Hepatocyte (in vitro differentiated cells): ENCODE data around the gene OCA2.

Experiments
- EZH2 ChIP-seq: fragments of 200-600 bp; sonication (generic); IDR thresholded peaks from 2 replicates; pipeline ENCODE4 v1.6.1; 2016; ENCODE audit warnings: antibody characterized with exemption, mild to moderate bottlenecking, borderline replicate concordance
- EZH2phosphoT487 ChIP-seq: fragments of 200-600 bp; sonication (generic); IDR thresholded peaks from one replicate; pipeline ENCODE4 v1.6.1; 2018; ENCODE audit warnings: antibody characterized with exemption, mild to moderate bottlenecking, low read depth, moderate library complexity; ENCODE audit not compliant: unreplicated experiment, severe bottlenecking
- TF ChIP-seq, protein P1 (sequence below): fragments of 200-600 bp; sonication (generic); IDR thresholded peaks from 2 replicates; pipeline ENCODE4 v1.5.1; 2016; ENCODE audit warnings: antibody characterized with exemption, mild to moderate bottlenecking; ENCODE audit not compliant: poor library complexity

DNA sequence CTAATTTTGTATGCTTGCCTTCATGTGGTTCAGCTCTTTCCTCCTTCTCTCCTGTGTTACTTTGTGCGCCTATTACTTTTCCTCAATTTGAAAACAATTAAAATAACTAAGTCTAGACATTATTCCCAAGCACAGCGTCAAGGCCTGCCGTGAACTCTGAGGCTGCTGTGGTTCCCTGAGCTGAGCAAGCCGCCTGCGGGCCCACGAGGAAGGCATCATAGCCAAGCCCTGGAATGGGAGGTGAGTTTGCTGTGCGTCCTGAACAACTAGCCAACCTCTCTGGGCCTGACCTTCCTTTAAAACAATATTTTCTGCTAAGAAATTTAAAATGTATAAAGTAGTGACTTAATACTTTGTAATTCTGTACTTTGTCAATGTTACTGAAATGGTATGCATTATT, 327.2 kb downstream of the OCA2 start:
- TF ChIP-seq, protein P1, sequence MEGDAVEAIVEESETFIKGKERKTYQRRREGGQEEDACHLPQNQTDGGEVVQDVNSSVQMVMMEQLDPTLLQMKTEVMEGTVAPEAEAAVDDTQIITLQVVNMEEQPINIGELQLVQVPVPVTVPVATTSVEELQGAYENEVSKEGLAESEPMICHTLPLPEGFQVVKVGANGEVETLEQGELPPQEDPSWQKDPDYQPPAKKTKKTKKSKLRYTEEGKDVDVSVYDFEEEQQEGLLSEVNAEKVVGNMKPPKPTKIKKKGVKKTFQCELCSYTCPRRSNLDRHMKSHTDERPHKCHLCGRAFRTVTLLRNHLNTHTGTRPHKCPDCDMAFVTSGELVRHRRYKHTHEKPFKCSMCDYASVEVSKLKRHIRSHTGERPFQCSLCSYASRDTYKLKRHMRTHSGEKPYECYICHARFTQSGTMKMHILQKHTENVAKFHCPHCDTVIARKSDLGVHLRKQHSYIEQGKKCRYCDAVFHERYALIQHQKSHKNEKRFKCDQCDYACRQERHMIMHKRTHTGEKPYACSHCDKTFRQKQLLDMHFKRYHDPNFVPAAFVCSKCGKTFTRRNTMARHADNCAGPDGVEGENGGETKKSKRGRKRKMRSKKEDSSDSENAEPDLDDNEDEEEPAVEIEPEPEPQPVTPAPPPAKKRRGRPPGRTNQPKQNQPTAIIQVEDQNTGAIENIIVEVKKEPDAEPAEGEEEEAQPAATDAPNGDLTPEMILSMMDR, result no peak
- no peak for TF ChIP-seq EZH2
- TF ChIP-seq EZH2phosphoT487, result no peak
